Esophagus (tissue), 2 donors: ENCODE data around the gene LTB4R2. TPM values are rescaled to one million over a fixed set of nuclear protein-coding genes. Genes with fewer than 3 reads are reported as not detected.

Experiments
- H3K27ac ChIP-seq, 2 donors: one replicate each; pipeline ENCODE4 v1.5.1; 2013; ENCODE audit warnings: low read depth in 2 of 2, mild to moderate bottlenecking in 2 of 2, inconsistent platforms in 1 of 2, low read length in 1 of 2, moderate library complexity in 1 of 2
- H3K27me3 ChIP-seq, 2 donors: one replicate each; pipeline ENCODE4 v1.6.1; 2013; ENCODE audit warnings: low read length in 2 of 2, control low read depth in 1 of 2, mild to moderate bottlenecking in 1 of 2; ENCODE audit not compliant: insufficient read depth in 2 of 2, control insufficient read depth in 1 of 2
- H3K36me3 ChIP-seq, 2 donors: one replicate each; pipeline ENCODE4 v1.6.1; 2013; ENCODE audit warnings: low read length in 1 of 2; ENCODE audit not compliant: control insufficient read depth in 2 of 2, insufficient read depth in 2 of 2
- H3K4me1 ChIP-seq, 2 donors: one replicate each; pipeline ENCODE4 v1.6.1; 2013; ENCODE audit warnings: low read length in 1 of 2; ENCODE audit not compliant: control insufficient read depth in 2 of 2, insufficient read depth in 2 of 2
- H3K4me3 ChIP-seq, 2 donors: one replicate each; pipeline ENCODE4 v1.5.1; 2013; ENCODE audit warnings: low read length in 2 of 2, mild to moderate bottlenecking in 2 of 2, low read depth in 1 of 2, moderate library complexity in 1 of 2
- H3K9me3 ChIP-seq, 2 donors: one replicate each; pipeline ENCODE4 v1.6.1; 2013; ENCODE audit warnings: mild to moderate bottlenecking in 2 of 2, low read depth in 1 of 2, low read length in 1 of 2, moderate library complexity in 1 of 2; ENCODE audit not compliant: control insufficient read depth in 2 of 2, insufficient read depth in 1 of 2
- WGBS, 2 donors: extraction: QIAGEN DNeasy Blood & Tissue Kit; methylation state at CpG; one replicate each; pipeline ENCODE4 v1.1.7; 2013; 5-methylcytosine and 5-hydroxymethylcytosine counted together
- polyA plus RNA-seq, 2 donors: library from polyadenylated mRNA; stranded (reverse); fragments of 200-250 nt; gene quantifications; one replicate each; pipeline ENCODE4 v1.2.3, GENCODE V29; 2013
- donor health status: healthy with polysubstance abuse.
- donor health status: Bipolar disorder and iron deficiency.

The LTB4R2 gene
- polyA plus RNA-seq, 2 donors = 11.6 to 30.4 TPM

- WGBS, 2 donors = 73 to 84% methylated on average over 9 to 11 of the region's 11 CpGs
- Histone ChIP-seq H3K36me3 (peaks cover 2 to 5% of the 10 kb centered on the region in 2 donors), H3K4me1 (peaks cover 4 to 28% of the 10 kb centered on the region in 2 donors), H3K4me3 (no peak overlapping the region), H3K27me3 (no peaks in the 10 kb centered on the region), H3K9me3 (no peaks in the 10 kb centered on the region), H3K27ac (peak overlapping the region; percentile 50 to 84)
These were observed 25.4 kb upstream of the LTB4R2 start for GRCh38 chr14:24284501-24285035.

GRCh38 chr14:24285351-24285750, 24.6 kb upstream of the LTB4R2 start:
- H3K27ac ChIP-seq = peak overlapping the region; percentile 50 to 84
- H3K4me3 ChIP-seq = no peak overlapping the region
- H3K27me3 ChIP-seq = no peaks in the 10 kb centered on the region
- peaks cover 4 to 22% of the 10 kb centered on the region in 2 donors for H3K4me1 ChIP-seq
- H3K36me3 ChIP-seq = peaks cover 8 to 13% of the 10 kb centered on the region in 2 donors
- H3K9me3 ChIP-seq = no peaks in the 10 kb centered on the region
- 52 to 68% methylated on average over 4 of the region's 4 CpGs for WGBS, 2 donors

GRCh38 chr14:24286996-24287395, 22.9 kb upstream of the LTB4R2 start:
- H3K4me1 ChIP-seq = peaks cover 0 to 16% of the 10 kb centered on the region in 2 donors
- WGBS, 2 donors = 85 to 89% methylated on average over 5 of the region's 5 CpGs

GRCh38 chr14:24289649-24290280, 20.2 kb upstream of the LTB4R2 start:
- Histone ChIP-seq H3K27ac (no peak overlapping the region), H3K36me3 (peaks cover 12 to 33% of the 10 kb centered on the region in 2 donors), H3K4me3 (no peak overlapping the region), H3K27me3 (no peaks in the 10 kb centered on the region), H3K9me3 (no peaks in the 10 kb centered on the region), H3K4me1 (peaks cover 0 to 9% of the 10 kb centered on the region in 2 donors)
- 68 to 70% methylated on average over 6 of the region's 6 CpGs for WGBS, 2 donors

More at GRCh38 chr14:24286996-24287395, 22.9 kb upstream of the LTB4R2 start:
- Histone ChIP-seq H3K27me3 (no peaks in the 10 kb centered on the region), H3K36me3 (peaks cover 12 to 26% of the 10 kb centered on the region in 2 donors), H3K4me3 (no peak overlapping the region), H3K27ac (peak overlapping the region; percentile 27 to 47), H3K9me3 (no peaks in the 10 kb centered on the region)

- peaks cover 15 to 37% of the 10 kb centered on the region in 2 donors for H3K36me3 ChIP-seq
These were observed 19.2 kb upstream of the LTB4R2 start for GRCh38 chr14:24290746-24291145.

GRCh38 chr14:24291446-24292117, 18.4 kb upstream of the LTB4R2 start:
- Histone ChIP-seq H3K27me3 (no peaks in the 10 kb centered on the region), H3K36me3 (peaks cover 15 to 46% of the 10 kb centered on the region in 2 donors), H3K27ac (no peak overlapping the region), H3K9me3 (no peaks in the 10 kb centered on the region), H3K4me3 (no peak overlapping the region), H3K4me1 (peaks cover 0 to 3% of the 10 kb centered on the region in 2 donors)
- whole genome bisulfite sequencing, 2 donors = 88 to 94% methylated on average over 3 of the region's 3 CpGs

More at GRCh38 chr14:24290746-24291145, 19.2 kb upstream of the LTB4R2 start:
- 84 to 90% methylated on average over 9 of the region's 9 CpGs for WGBS, 2 donors
- Histone ChIP-seq H3K9me3 (no peaks in the 10 kb centered on the region), H3K27ac (no peak overlapping the region), H3K4me1 (peaks cover 0 to 7% of the 10 kb centered on the region in 2 donors), H3K27me3 (no peaks in the 10 kb centered on the region), H3K4me3 (no peak overlapping the region)

GRCh38 chr14:24292118-24292807, 17.7 kb upstream of the LTB4R2 start:
- H3K36me3 ChIP-seq = peaks cover 15 to 47% of the 10 kb centered on the region in 2 donors
- WGBS, 2 donors = 94% methylated on average over 11 of the region's 11 CpGs
- H3K4me1 ChIP-seq = peaks cover 0 to 3% of the 10 kb centered on the region in 2 donors
- H3K4me3 ChIP-seq = no peak overlapping the region
- H3K27ac ChIP-seq = no peak overlapping the region
- no peaks in the 10 kb centered on the region for H3K27me3 ChIP-seq
- no peaks in the 10 kb centered on the region for H3K9me3 ChIP-seq

GRCh38 chr14:24293525-24293924, 16.4 kb upstream of the LTB4R2 start:
- H3K27ac ChIP-seq = no peak overlapping the region
- no peaks in the 10 kb centered on the region for H3K27me3 ChIP-seq
- no peak overlapping the region for H3K4me3 ChIP-seq
- H3K36me3 ChIP-seq = peaks cover 15 to 46% of the 10 kb centered on the region in 2 donors
- H3K4me1 ChIP-seq = peaks cover 0 to 2% of the 10 kb centered on the region in 2 donors
- no peaks in the 10 kb centered on the region for H3K9me3 ChIP-seq
- WGBS, 2 donors = 93 to 96% methylated on average over 2 of the region's 2 CpGs

- Histone ChIP-seq H3K36me3 (peaks cover 3 to 28% of the 10 kb centered on the region in 2 donors), H3K27me3 (no peaks in the 10 kb centered on the region), H3K4me1 (peaks cover 4 to 10% of the 10 kb centered on the region in 2 donors), H3K4me3 (no peak overlapping the region), H3K9me3 (no peaks in the 10 kb centered on the region), H3K27ac (peak overlapping the region; percentile 44 to 74)
- WGBS, 2 donors = 53 to 63% methylated on average over 12 of the region's 12 CpGs
These were observed 13.4 kb upstream of the LTB4R2 start for GRCh38 chr14:24296341-24297157.
